ENCODE measurements around the gene WDR26. TPM values are rescaled to one million over a fixed set of nuclear protein-coding genes. Genes with fewer than 3 reads are reported as not detected.
A peak's percentile ranks its signal among the peaks of the same experiment; 100 is the strongest.

Gene WDR26
- total RNA-seq, 1 experiment from 2014 or later = 84.9 TPM

DNA sequence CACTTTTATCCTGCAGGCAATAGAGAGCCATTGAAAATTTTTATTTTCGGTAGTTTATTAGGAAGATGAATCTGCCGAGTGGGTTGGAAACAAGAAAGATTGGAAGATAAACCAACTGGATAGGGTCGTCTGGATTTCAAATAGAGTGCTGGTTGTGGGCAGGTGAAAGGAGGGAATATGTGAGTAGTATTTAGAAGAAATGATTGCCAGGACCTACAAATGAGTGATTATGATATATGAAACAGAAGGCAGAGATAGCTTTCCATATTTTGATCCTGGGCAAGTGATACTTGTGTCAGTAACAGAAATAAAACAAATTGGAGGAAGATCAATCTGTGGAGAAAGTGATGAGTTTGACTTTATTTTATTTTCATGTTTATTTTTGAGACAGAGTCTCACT, 75.4 kb downstream of the WDR26 start:
- DNase-seq = no peak
- no peak for TF ChIP-seq CTCF (IDR thresholded peaks at IDR 0.05; ENCODE audit: unreplicated experiment)
- Mint-ChIP-seq H3K4me3 (ENCODE audit: low read depth, unreplicated experiment) (peak overlapping the region; percentile 97), H3K36me3 (ENCODE audit: insufficient read depth, unreplicated experiment) (peaks cover 41% of the 10 kb centered on the region), H3K9me3 (ENCODE audit: low read depth, unreplicated experiment) (no peaks in the 10 kb centered on the region), H3K27ac (ENCODE audit: unreplicated experiment) (peak overlapping the region; percentile 18), H3K27me3 (ENCODE audit: unreplicated experiment) (no peaks in the 10 kb centered on the region), H3K4me1 (ENCODE audit: low read depth, unreplicated experiment) (peaks cover 28% of the 10 kb centered on the region)
- CTCF ChIA-PET = no interaction called here
- no TSS peak for BruUV-seq (replicated peaks)
- intact Hi-C loops (cut with micrococcal nuclease; ENCODE audit: unreplicated experiment) = no loop called here

- CTCF ChIA-PET = no interaction called here
Measured at GRCh38 chr1:224358237-224358636, 76.4 kb downstream of the WDR26 start.

GRCh38 chr1:224357626-224358124, 76.9 kb downstream of the WDR26 start:
- no peaks in the 10 kb centered on the region for H3K27me3 Mint-ChIP-seq (ENCODE audit: unreplicated experiment)
- peak overlapping the region; percentile 18 for H3K27ac Mint-ChIP-seq (ENCODE audit: unreplicated experiment)
- CTCF ChIA-PET = no interaction called here
- intact Hi-C loops (cut with micrococcal nuclease; ENCODE audit: unreplicated experiment) = loop anchor here (1.0 kb wide), 1 partner anchor 97 kb away; no protein-coding TSS in a partner anchor
- DNase-seq = no peak
- peaks cover 21% of the 10 kb centered on the region for H3K4me1 Mint-ChIP-seq (ENCODE audit: low read depth, unreplicated experiment)
- peaks cover 28% of the 10 kb centered on the region for H3K36me3 Mint-ChIP-seq (ENCODE audit: insufficient read depth, unreplicated experiment)
- no peaks in the 10 kb centered on the region for H3K9me3 Mint-ChIP-seq (ENCODE audit: low read depth, unreplicated experiment)
- peak overlapping the region; percentile 97 for H3K4me3 Mint-ChIP-seq (ENCODE audit: low read depth, unreplicated experiment)
- no peak for TF ChIP-seq CTCF (IDR thresholded peaks at IDR 0.05; ENCODE audit: unreplicated experiment)
- no TSS peak for BruUV-seq (replicated peaks)

More at GRCh38 chr1:224358237-224358636, 76.4 kb downstream of the WDR26 start:
- H3K4me1 Mint-ChIP-seq (ENCODE audit: low read depth, unreplicated experiment) = peaks cover 21% of the 10 kb centered on the region
- TF ChIP-seq CTCF (IDR thresholded peaks at IDR 0.05; ENCODE audit: unreplicated experiment) = no peak
- no peaks in the 10 kb centered on the region for H3K27me3 Mint-ChIP-seq (ENCODE audit: unreplicated experiment)
- peak overlapping the region; percentile 18 for H3K27ac Mint-ChIP-seq (ENCODE audit: unreplicated experiment)
- peak overlapping the region; percentile 97 for H3K4me3 Mint-ChIP-seq (ENCODE audit: low read depth, unreplicated experiment)
- peaks cover 32% of the 10 kb centered on the region for H3K36me3 Mint-ChIP-seq (ENCODE audit: insufficient read depth, unreplicated experiment)
- DNase-seq = no peak
- intact Hi-C loops (cut with micrococcal nuclease; ENCODE audit: unreplicated experiment) = no loop called here
- TSS peak; percentile 63 for BruUV-seq (replicated peaks)
- H3K9me3 Mint-ChIP-seq (ENCODE audit: low read depth, unreplicated experiment) = no peaks in the 10 kb centered on the region

DNA sequence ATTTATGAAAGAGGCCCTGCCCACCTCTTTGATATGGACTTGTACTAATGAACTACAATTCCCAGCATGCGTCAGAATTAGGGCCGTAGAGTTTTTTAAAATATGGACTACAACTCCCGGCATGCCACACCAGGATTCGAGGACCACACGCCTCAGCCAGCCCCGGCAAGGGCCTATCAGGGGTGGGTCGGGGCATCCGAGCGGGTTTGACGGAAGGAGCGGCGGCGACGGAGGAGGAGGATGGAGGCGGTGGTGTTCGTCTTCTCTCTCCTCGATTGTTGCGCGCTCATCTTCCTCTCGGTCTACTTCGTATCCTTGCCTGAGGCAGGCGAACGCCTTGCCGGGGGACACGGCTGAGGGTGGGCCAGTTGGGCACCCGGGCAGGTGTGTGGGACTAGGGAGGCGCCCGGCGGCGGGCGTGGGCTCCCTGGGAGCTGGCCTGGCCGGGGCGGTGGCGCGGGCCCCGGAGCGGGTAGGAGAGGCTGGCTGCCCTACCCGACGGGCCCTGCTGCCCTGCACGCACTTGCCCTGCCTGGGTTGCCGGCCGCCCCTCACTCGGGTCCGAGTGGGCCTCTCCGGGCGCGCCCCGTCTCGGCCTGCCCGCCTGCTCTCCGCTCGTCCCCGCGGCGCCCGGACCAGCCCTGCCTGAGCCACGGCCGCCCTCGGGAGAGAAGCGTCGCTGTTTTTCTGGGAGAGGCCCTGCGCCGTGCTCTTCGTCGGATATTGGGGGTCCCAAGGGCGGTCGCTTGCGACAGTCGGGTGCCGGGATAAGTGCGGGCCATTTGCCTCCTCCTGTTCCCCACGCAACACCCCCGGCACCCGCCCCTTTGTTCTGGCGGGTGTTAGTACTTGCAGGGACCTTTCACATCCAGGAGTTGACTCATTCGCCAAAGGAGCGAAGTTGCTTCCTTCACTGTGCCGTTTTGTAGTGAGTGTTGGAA, 77.6 kb downstream of the WDR26 start, which contains the start of gene CNIH4:
TSS of gene CNIH4 (plus strand) at position 195 of the 941 bp plus-strand sequence. CDS start at position 241, 46 bp downstream.
- peak; percentile 94 for DNase-seq
- peaks cover 23% of the 10 kb centered on the region for H3K36me3 Mint-ChIP-seq (ENCODE audit: insufficient read depth, unreplicated experiment)
- no peaks in the 10 kb centered on the region for H3K27me3 Mint-ChIP-seq (ENCODE audit: unreplicated experiment)
- H3K4me1 Mint-ChIP-seq (ENCODE audit: low read depth, unreplicated experiment) = peaks cover 21% of the 10 kb centered on the region
- peak within 1 kb of the TSS; percentile 97 for H3K4me3 Mint-ChIP-seq (ENCODE audit: low read depth, unreplicated experiment)
- H3K27ac Mint-ChIP-seq (ENCODE audit: unreplicated experiment) = peak within 1 kb of the TSS; percentile 18
- H3K9me3 Mint-ChIP-seq (ENCODE audit: low read depth, unreplicated experiment) = no peaks in the 10 kb centered on the region
- intact Hi-C loops (cut with micrococcal nuclease; ENCODE audit: unreplicated experiment) = loop anchor here (1.0 kb wide), 1 partner anchor 97 kb away; no protein-coding TSS in a partner anchor
- CTCF ChIA-PET = no interaction called here
- no TSS peak for BruUV-seq (replicated peaks)
- TF ChIP-seq CTCF (IDR thresholded peaks at IDR 0.05; ENCODE audit: unreplicated experiment) = no peak
